Ectodermal cell (in vitro differentiated cells): ENCODE data around the gene MAGI1.

Source experiments
- H3K27ac ChIP-seq: 2 replicates; pipeline ENCODE4 v1.7.0; 2013; ENCODE audit warnings: mild to moderate bottlenecking, low read depth, low read length; ENCODE audit not compliant: insufficient read depth, poor library complexity, severe bottlenecking
- H3K27me3 ChIP-seq: 2 replicates; pipeline ENCODE4 v1.7.0; 2013; ENCODE audit warnings: mild to moderate bottlenecking, low read length; ENCODE audit not compliant: insufficient read depth, control insufficient read depth, poor library complexity, severe bottlenecking
- H3K36me3 ChIP-seq: one replicate; pipeline ENCODE4 v1.7.0; 2013; ENCODE audit warnings: low read length; ENCODE audit not compliant: control insufficient read depth, insufficient read depth
- H3K4me1 ChIP-seq: one replicate; pipeline ENCODE4 v1.7.0; 2013; ENCODE audit warnings: low read length; ENCODE audit not compliant: control insufficient read depth, insufficient read depth
- H3K4me3 ChIP-seq: 2 replicates; pipeline ENCODE4 v1.7.0; 2013; ENCODE audit warnings: low read depth, low read length, control low read depth; ENCODE audit not compliant: insufficient read depth
- H3K9me3 ChIP-seq: 2 replicates; pipeline ENCODE4 v1.7.0; 2013; ENCODE audit warnings: mild to moderate bottlenecking, low read length, moderate library complexity; ENCODE audit not compliant: control insufficient read depth
- WGBS, 2 experiments: methylation state at CpG; one replicate each; pipeline ENCODE4 v1.1.7; 2013; ENCODE audit warnings: missing lambda C conversion rate in 2 of 2; 5-methylcytosine and 5-hydroxymethylcytosine counted together

MAGI1 gene

DNA sequence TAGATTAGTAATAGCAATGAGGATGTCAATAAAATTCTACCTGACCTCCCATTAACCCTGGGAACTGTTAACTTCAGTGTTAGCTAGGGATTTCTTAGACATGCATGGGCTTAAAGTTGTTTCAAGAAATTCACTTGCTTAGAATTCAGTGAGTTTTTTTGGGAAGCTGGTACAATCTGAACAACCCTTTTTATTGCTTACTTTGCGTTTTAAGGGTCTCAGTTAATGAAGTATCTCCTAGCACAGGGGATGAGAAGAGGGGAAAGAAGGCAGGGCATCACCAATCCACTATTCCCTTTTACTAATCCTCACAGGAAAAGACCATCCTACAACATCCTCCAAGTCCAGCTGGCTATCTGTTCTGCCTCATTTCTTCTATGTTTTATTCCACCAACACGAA lies 334.9 kb downstream of the MAGI1 start:
- H3K27ac ChIP-seq: no peak overlapping the region
- no peaks in the 10 kb centered on the region for H3K9me3 ChIP-seq
- H3K27me3 ChIP-seq: no peaks in the 10 kb centered on the region
- H3K36me3 ChIP-seq: no peaks in the 10 kb centered on the region
- WGBS, 2 experiments: 93% methylated on average over 2 of the region's 2 CpGs
- H3K4me1 ChIP-seq: no peaks in the 10 kb centered on the region
- H3K4me3 ChIP-seq: no peak overlapping the region

DNA sequence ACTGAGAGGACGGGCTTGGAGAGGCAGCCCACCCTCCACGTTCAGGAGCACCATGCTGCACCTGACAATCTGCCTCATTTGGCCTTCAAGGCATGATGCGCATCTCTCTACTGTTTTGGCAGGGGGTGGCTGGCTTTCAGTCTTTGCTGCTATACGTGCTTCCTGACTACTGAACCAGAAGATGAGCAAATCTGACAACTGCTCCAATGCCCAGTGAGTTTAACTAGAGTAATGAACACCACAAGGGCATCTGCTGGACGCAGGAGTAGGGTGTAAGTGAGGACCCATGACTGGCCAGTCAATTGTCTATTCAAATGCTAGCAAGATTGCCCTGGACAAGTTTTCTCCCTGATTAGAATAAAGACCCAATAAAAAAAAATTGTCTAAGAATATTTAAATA lies 335.7 kb downstream of the MAGI1 start:
- no peaks in the 10 kb centered on the region for H3K4me1 ChIP-seq
- WGBS, 2 experiments: 91 to 93% methylated on average over 5 of the region's 5 CpGs
- no peaks in the 10 kb centered on the region for H3K36me3 ChIP-seq
- no peak overlapping the region for H3K27ac ChIP-seq
- H3K4me3 ChIP-seq: no peak overlapping the region
- no peaks in the 10 kb centered on the region for H3K27me3 ChIP-seq
- no peaks in the 10 kb centered on the region for H3K9me3 ChIP-seq

DNA sequence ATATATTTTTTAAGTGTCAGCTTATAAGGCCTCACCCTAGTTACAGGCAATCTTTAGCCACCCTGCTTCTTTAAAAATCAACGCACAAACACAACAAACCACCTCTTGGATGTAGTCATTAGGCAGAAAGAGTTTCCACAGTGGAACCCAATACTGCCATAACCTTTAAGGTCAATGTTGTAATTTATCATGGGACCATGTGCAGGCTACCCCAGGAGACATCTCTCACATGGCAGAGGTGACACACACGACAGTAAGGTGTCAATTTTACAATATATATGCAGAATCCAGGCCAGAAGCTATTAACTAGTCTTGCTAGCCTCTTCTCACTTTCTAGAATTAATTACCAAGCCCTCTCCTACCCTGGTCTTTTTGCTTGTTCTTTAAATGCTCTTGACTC lies 336.5 kb downstream of the MAGI1 start:
- WGBS, 2 experiments: 90 to 92% methylated on average over 2 of the region's 2 CpGs

DNA sequence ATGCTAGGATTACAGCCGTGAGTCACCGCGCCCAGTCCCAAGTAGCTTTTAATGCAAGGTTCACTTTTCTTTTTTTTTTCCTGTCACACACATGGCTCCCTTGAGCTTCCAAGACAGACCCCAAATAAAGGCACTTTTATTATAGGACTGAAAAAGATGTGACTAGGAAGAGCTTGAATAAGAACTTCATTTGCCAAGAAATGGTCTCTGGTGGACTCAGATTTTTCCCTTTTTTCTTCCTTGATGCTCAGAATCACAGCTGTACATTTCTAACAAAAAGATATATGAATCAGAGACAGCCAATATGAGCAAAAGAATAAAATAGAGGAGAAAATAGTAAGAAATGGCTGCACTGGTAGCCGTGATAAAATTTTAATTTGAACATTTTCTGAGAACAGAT lies 337.2 kb downstream of the MAGI1 start:
- Histone ChIP-seq H3K36me3 (no peaks in the 10 kb centered on the region), H3K27ac (no peak overlapping the region), H3K27me3 (no peaks in the 10 kb centered on the region), H3K4me3 (no peak overlapping the region), H3K9me3 (no peaks in the 10 kb centered on the region), H3K4me1 (no peaks in the 10 kb centered on the region)
- WGBS, 2 experiments: 96 to 97% methylated on average over 4 of the region's 4 CpGs

More for the DNA sequence above, 336.5 kb downstream of the MAGI1 start:
- Histone ChIP-seq H3K9me3 (no peaks in the 10 kb centered on the region), H3K4me3 (no peak overlapping the region), H3K36me3 (no peaks in the 10 kb centered on the region), H3K4me1 (no peaks in the 10 kb centered on the region), H3K27ac (no peak overlapping the region), H3K27me3 (no peaks in the 10 kb centered on the region)

GRCh38 chr3:65689436-65689835 lies 349.3 kb downstream of the MAGI1 start:
- H3K9me3 ChIP-seq: no peaks in the 10 kb centered on the region
- H3K4me1 ChIP-seq: no peaks in the 10 kb centered on the region
- 83 to 85% methylated on average over 3 of the region's 3 CpGs for WGBS, 2 experiments
- no peak overlapping the region for H3K4me3 ChIP-seq
- H3K27ac ChIP-seq: no peak overlapping the region
- no peaks in the 10 kb centered on the region for H3K36me3 ChIP-seq
- H3K27me3 ChIP-seq: no peaks in the 10 kb centered on the region

DNA sequence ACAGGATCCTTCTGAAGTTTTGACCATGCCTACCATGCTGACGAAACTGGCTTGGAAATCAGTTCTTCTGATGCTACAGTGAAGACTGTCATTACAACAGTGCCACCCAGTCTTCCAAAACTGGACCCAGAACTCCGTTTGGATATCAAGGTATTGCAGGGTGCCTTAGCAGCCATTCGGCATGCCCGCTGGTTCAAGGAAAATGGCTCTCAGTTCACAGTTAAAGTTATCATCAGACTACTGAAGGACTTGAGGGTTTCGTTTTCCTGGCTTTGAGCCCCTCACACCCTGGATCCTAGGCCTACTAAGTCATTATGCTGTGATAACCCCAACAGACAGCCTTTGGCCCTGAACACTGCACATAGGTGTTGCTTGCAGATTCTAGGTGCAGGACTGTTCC lies 351.0 kb downstream of the MAGI1 start:
- Histone ChIP-seq H3K4me1 (no peaks in the 10 kb centered on the region), H3K27me3 (no peaks in the 10 kb centered on the region), H3K27ac (no peak overlapping the region)

GRCh38 chr3:65685621-65686235 lies 353.0 kb downstream of the MAGI1 start:
- Histone ChIP-seq H3K4me1 (no peaks in the 10 kb centered on the region), H3K9me3 (no peaks in the 10 kb centered on the region), H3K27me3 (no peaks in the 10 kb centered on the region), H3K4me3 (no peak overlapping the region), H3K36me3 (no peaks in the 10 kb centered on the region), H3K27ac (no peak overlapping the region)
- WGBS, 2 experiments: 90 to 93% methylated on average over 5 of the region's 5 CpGs

More for the DNA sequence above, 351.0 kb downstream of the MAGI1 start:
- H3K36me3 ChIP-seq: no peaks in the 10 kb centered on the region
- 94 to 97% methylated on average over 5 of the region's 5 CpGs for WGBS, 2 experiments
- H3K4me3 ChIP-seq: no peak overlapping the region
- H3K9me3 ChIP-seq: no peaks in the 10 kb centered on the region

GRCh38 chr3:65678516-65678915 lies 360.2 kb downstream of the MAGI1 start:
- Histone ChIP-seq H3K4me3 (no peak overlapping the region), H3K4me1 (peaks cover 9% of the 10 kb centered on the region), H3K36me3 (no peaks in the 10 kb centered on the region), H3K27ac (no peak overlapping the region), H3K9me3 (no peaks in the 10 kb centered on the region), H3K27me3 (no peaks in the 10 kb centered on the region)
- 62 to 66% methylated on average over 4 of the region's 4 CpGs for WGBS, 2 experiments

GRCh38 chr3:65677486-65678010 lies 361.2 kb downstream of the MAGI1 start:
- Histone ChIP-seq H3K4me1 (peaks cover 15% of the 10 kb centered on the region), H3K27me3 (no peaks in the 10 kb centered on the region), H3K4me3 (no peak overlapping the region), H3K27ac (no peak overlapping the region), H3K9me3 (no peaks in the 10 kb centered on the region), H3K36me3 (no peaks in the 10 kb centered on the region)
- WGBS, 2 experiments: 87 to 94% methylated on average over 3 of the region's 3 CpGs

DNA sequence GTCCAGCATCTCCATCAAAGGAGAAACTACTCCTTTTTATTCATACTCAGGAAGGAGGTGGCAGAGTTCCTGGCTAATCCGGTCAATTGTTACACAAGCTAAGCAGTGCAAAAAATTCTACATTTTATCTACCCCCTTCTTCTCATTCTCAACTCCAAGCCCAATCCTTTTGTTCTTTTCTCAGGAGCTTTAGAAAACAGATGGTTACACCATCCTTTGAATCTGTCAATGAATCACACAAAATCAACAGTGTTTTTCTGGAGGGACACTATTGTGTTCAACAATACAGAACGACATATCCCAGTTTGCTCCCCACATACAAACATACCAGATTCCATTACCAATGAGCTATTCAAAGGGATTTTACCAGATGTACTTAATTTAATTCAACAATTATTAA lies 362.1 kb downstream of the MAGI1 start:
- Histone ChIP-seq H3K27me3 (no peaks in the 10 kb centered on the region), H3K9me3 (no peaks in the 10 kb centered on the region), H3K36me3 (no peaks in the 10 kb centered on the region), H3K4me3 (no peak overlapping the region), H3K27ac (no peak overlapping the region), H3K4me1 (peaks cover 17% of the 10 kb centered on the region)
- WGBS, 2 experiments: 64 to 70% methylated on average over 2 of the region's 2 CpGs
